Posterior cingulate gyrus (tissue), 11 donors: Measurements from ENCODE around the gene CDO1.
"Not testable (repeated sequence)": the region's sequence is repeated elsewhere in the genome, so short reads cannot be mapped to it uniquely, and the experiment has no call there.

Experiments used
- DNase-seq, 10 donors: peaks; one replicate each; pipeline versions ENCODE4 v3.0.0 to v3.0.0-alpha.2; 2020 to 2021; ENCODE audit warnings: mixed read lengths in 3 of 10
- intact Hi-C: fragments of 100-400 bp; cut with DNase I; formaldehyde crosslinking; loops from one replicate; pipeline ENCODE4 v1.15.1; 2023

Gene CDO1

DNA sequence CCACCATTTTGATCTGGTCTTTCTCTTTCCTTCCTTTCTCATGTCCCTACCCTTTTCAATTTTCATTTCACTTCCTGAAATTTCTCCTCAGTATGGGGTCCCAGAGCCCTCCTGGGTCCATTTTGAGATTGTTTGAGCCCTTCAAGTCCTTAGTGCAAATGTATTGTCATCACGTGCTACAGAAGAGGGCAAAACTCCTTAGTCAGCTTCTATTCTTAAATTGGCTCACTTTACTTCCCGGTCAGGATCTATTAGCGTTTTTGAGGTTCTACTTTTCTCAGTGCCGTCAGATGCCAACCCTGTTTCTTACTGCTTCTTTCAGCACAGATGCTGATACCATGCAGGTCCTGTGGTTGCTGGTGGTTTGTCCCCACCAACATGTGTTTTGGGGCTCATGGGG lies 19.0 kb upstream of the CDO1 start:
- intact Hi-C loops, result no loop called here

GRCh38 chr5:115831163-115831768 lies 14.8 kb upstream of the CDO1 start:
- intact Hi-C loops, result no loop called here
- DNase-seq, result peak in 1 of 10 donors; percentile 17

More for the DNA sequence above, 19.0 kb upstream of the CDO1 start:
- DNase-seq, result no peak

DNA sequence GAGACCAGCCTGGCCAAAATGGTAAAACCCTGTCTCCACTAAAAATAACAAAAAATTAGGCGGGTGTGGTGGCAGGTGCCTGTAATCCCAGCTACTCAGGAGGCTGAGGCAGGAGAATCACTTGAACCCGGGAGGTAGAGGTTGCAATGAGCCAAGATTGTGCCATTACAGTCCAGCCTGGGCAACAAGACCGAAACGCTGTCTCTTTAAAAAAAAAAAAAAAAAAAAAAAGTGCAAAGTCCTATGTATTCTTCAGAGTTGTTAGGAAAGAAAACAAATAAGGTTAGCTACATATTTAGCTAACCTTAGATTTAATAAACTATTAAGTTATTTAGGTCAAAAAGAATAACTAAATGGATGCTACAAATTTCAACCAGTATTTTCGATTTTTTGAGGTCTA lies 13.5 kb upstream of the CDO1 start:
- no peak for DNase-seq
- intact Hi-C loops, result no loop called here

GRCh38 chr5:115825948-115826347 lies 9.5 kb upstream of the CDO1 start:
- no peak for DNase-seq
- intact Hi-C loops, result no loop called here

GRCh38 chr5:115824983-115825382 lies 8.5 kb upstream of the CDO1 start:
- DNase-seq, intact Hi-C loops: not testable (repeated sequence)

DNA sequence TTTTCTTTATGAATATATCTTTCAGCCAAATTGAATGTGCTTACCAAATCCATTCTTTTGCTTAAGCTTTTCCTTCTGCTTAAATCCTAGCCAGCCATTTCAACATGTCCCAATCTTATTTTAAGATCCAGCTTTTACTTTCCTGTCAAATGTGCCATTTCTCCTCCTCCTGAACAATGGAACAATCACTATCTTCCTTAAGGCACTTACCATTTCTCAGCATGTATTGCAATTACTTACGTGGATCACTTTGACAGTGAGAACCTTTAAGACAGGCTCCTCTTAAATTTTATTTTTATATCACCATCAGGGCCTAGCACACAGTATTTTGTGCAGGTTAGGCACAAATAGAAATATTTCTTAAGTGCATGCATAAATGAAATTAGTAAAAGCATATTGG lies 4.4 kb upstream of the CDO1 start:
- intact Hi-C loops, result no loop called here
- no peak for DNase-seq

GRCh38 chr5:115818821-115819220 lies 2.4 kb upstream of the CDO1 start:
- peak in 3 of 10 donors; percentile 37 to 84 (median 49) for DNase-seq
- intact Hi-C loops, result no loop called here

DNA sequence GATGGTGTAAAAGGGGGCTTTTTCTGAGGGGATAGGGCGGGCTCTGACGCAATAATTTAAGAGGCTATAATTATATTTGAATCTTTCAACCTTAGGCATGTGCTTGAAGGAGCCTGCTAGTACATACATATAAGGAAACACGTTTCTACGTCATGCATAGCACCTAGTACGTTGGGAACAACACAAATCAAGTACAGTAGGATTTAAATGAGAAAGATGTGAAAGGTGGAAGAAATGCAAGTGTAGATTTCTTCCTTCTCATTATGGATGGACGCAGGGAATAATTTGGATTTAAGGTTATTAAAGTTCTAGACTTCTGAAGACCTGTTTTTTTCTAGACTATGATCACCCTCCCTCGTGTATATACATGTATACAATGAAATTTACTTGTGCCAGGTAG lies 927 bp upstream of the CDO1 start:
- no peak for DNase-seq
- intact Hi-C loops, result no loop called here

DNA sequence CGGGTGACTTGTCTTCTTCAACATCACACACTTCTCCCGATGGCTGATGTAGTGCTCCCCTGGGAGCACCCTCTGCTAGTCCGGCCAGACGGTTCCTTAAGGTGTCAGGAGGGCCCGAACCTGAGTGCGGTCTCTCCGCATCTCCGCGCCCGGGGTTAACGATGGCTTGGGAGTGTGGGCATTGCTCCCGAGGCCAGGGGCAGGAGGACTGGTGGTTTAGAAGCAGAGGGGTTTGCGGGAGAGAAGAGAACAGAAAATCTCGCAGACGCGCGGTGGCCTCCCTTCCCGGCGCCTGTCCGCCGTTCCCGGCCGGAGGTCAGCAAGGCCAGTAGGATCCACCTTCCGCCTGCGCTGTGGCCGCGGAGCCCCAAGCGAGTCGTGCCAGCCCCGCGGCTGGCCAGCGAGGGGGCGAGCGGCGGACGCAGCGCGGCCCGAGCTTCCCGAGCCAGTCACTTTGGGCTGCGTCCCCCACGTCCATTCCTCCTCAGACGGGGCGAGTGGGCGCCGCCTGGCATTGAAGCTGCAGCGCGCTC lies 700 bp downstream of the CDO1 start:
- DNase-seq, result peak in 8 of 10 donors; percentile 12 to 88 (median 28)
- intact Hi-C loops, result no loop called here

DNA sequence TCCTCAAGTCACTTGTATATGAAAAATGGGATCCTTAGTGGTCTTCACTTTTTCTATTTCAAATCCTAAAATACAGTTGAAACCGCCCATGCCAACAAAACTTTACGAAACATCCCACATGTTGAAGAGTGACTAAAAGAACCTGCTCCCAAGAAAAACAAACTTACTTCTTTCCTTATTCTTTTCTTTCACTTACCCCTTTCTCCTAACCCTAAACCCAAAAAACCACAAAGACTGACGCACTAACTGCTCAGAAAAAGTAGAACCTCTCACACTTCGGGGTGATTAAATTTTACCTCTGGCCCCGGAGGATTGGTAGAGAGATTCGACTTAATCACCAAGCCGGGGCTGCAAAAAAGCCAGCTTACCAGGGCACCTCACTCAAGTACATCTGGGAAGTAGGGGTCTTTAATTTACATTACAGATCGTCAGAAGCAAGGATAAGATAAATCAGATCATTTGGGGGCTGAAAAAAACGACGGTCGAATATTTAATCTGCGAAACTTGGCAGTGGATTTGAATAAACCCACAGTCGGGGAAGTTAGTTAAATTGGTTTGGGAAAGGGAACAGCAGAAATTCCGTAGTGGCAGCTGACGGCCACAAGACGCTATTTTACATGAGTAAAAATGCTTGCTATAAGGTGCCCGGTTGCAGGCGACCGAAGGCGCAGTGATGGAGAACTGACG lies 1.3 kb downstream of the CDO1 start:
- intact Hi-C loops, result no loop called here
- no peak for DNase-seq

GRCh38 chr5:115813719-115814118 lies 2.7 kb downstream of the CDO1 start:
- no peak for DNase-seq
- intact Hi-C loops, result no loop called here

DNA sequence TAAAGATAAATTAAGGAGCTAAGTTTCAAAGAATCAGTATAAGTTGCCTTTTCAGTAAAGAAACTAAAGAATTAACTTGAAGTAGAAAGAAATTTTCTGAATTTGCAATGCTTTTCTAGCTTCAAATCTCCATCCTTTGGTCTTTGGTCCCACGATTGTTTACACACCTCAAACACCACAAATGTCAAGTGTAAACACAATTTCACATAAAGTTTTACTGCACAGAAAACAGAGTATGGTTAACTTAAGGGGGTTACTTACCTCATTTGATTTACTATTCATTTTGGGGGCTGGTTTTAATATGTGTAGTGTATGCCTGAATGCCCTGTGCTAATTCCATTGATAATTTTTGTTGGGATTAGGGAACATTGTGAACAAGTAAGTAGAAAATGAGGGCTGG lies 4.1 kb downstream of the CDO1 start:
- DNase-seq, result no peak
- intact Hi-C loops, result no loop called here

- DNase-seq, result no peak
Observed at GRCh38 chr5:115811406-115811805, 5.1 kb downstream of the CDO1 start.

GRCh38 chr5:115810761-115811160 lies 5.7 kb downstream of the CDO1 start:
- intact Hi-C loops, result no loop called here
- no peak for DNase-seq

More at GRCh38 chr5:115811406-115811805, 5.1 kb downstream of the CDO1 start:
- intact Hi-C loops, result no loop called here

DNA sequence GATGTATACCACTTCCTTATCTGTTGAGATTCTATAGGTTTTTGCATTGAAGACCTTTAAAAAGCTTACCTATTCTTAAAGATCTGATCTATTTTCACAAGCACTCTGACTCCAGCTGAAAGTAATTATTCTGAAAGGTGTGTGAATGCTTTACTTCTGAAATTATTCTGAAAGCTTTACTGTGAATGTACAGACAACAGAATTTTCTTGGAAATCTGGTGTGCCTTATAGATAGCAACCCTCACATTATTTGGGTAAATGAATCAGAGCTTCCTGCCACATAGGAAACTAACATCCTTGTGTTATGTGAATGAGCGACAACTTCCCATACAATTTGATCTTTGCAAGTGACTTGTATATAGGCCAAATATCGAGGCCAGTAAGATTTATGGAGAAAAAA lies 6.5 kb downstream of the CDO1 start:
- intact Hi-C loops, result no loop called here
- no peak for DNase-seq

GRCh38 chr5:115808066-115808465 lies 8.4 kb downstream of the CDO1 start:
- DNase-seq, intact Hi-C loops: not testable (repeated sequence)

DNA sequence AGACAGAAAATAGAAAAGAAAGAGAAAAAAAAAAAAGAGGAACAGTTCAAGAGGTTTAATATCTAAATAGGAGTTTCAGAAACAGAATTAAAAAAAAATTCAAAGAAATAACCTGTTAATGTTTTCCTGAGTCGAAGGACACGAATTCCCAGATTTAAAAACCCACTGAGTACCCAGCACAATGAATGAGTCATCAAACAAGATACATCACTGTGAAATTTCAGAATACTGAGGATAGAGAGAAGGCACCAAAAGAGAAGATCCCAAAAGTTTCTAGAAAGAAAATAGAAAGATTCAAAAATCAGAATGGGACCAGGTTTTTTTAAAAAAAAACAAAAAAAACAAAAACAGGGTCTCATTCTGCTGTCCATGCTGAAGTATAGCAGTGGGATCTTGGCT lies 8.8 kb downstream of the CDO1 start:
- no peak for DNase-seq
- intact Hi-C loops, result no loop called here

DNA sequence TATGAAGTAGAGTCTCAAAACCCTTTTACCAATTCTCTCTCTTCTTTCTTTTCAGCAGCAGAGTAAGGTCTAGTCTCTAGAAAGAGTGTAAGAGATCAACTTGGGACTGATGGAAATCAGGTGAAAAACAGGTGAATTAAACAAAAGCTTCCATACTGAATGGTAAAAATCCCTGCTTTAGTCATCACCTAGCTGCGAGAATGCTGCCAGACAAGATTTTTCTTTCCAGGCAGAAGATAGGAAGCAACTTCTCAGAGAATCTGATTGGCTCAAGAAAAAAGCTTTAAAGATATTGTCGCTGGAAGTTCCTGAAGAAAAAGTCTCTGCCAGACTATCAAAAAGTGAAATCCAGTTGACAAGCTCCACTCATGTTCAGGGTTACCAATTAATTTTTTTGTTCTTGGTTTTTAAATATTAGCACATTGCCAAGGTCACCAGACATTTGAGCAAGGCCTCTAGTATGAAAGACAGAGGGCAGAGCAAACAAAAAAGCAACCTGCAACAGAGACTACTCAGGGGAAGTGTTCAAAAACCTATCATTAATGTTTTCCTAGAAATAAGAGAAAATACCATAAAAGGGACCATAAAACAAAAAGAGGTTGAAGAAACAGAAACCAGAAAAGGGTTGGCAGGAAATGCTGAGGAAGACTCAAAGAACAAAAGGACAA lies 9.3 kb downstream of the CDO1 start:
- intact Hi-C loops, result no loop called here
- DNase-seq, result no peak

DNA sequence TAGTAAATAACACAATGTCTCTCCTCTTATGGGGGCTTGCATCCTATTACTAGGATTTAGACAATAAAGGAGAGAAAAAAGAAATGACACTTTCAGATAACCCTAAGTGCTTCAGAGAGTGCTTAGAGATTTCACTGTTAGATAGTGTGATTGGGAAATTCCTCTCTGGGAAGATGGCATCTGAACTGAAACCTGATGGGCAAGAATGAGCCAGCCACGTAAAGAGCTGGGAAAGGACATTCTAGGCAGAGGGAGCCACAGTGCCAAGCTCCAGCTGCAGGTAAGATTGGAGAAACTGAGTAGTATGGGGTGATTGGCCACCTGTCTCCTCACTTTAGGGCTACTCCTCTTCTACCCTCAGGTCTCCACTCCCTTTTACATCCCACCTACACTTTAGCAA lies 14.5 kb downstream of the CDO1 start:
- no peak for DNase-seq
- intact Hi-C loops, result no loop called here

- DNase-seq, result no peak
- intact Hi-C loops, result no loop called here
Observed at GRCh38 chr5:115801152-115801551, 15.3 kb downstream of the CDO1 start.

DNA sequence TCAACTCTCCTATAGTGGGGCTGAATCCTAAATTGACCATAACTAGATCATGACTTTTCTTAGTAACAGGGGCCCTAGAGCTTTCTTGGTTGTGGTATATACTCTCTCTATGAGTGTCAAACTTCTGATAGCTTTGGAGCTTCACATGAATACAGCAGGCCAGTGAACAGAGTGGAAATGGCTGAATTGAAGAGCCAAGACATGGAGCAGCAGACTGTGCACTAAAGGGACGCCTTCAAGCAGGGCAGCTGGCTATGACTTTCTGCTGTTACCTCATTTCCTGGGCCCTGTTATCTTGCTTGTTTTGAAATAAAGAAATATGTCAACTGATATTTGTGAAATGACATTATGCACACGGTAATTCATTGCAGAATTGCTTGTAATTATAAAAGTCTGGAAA lies 16.4 kb downstream of the CDO1 start:
- DNase-seq, result no peak
- intact Hi-C loops, result no loop called here

GRCh38 chr5:115798252-115798651 lies 18.2 kb downstream of the CDO1 start:
- intact Hi-C loops, result no loop called here

More at GRCh38 chr5:115798252-115798651, 18.2 kb downstream of the CDO1 start:
- no peak for DNase-seq
